ENCODE results near the gene TMEM190.
"Not testable (repeated sequence)": the region's sequence is repeated elsewhere in the genome, so short reads cannot be mapped to it uniquely, and the experiment has no call there.

Gene TMEM190

GRCh38 chr19:55376241-55376933, at the start of gene TMEM190:
Gene TMEM190, plus strand, starts transcription at chr19:55376826. Its CDS starts 28 bp downstream, at chr19:55376854.
- no peak for TF ChIP-seq CTCF (IDR thresholded peaks at IDR 0.05; ENCODE audit: low read depth, low read length)
- no peak for DNase-seq (ENCODE audit: low read depth, low spot score)
- H3K4me3 ChIP-seq (ENCODE audit: low read depth, low read length), result no peak within 1 kb of the TSS
- in situ Hi-C loops (cut with HindIII; ENCODE audit: low sequenced_read_pairs), result no loop called here

- DNase-seq (ENCODE audit: low read depth, low spot score); in situ Hi-C loops (cut with HindIII; ENCODE audit: low sequenced_read_pairs); H3K4me3 ChIP-seq (ENCODE audit: low read depth, low read length): not testable (repeated sequence)
These were observed 47.8 kb upstream of the TMEM190 start for GRCh38 chr19:55328774-55329318.

GRCh38 chr19:55329791-55330190, 46.8 kb upstream of the TMEM190 start:
- H3K4me3 ChIP-seq (ENCODE audit: low read depth, low read length); in situ Hi-C loops (cut with HindIII; ENCODE audit: low sequenced_read_pairs); DNase-seq (ENCODE audit: low read depth, low spot score): not testable (repeated sequence)

GRCh38 chr19:55333870-55334269, 42.8 kb upstream of the TMEM190 start:
- in situ Hi-C loops (cut with HindIII; ENCODE audit: low sequenced_read_pairs), result no loop called here
- no peak for DNase-seq (ENCODE audit: low read depth, low spot score)
- no peak overlapping the region for H3K4me3 ChIP-seq (ENCODE audit: low read depth, low read length)
- TF ChIP-seq CTCF (IDR thresholded peaks at IDR 0.05; ENCODE audit: low read depth, low read length), result no peak

- no peak for DNase-seq (ENCODE audit: low read depth, low spot score)
- in situ Hi-C loops (cut with HindIII; ENCODE audit: low sequenced_read_pairs), result no loop called here
These were observed 40.5 kb upstream of the TMEM190 start for GRCh38 chr19:55336101-55336500.

GRCh38 chr19:55339105-55339888, 37.3 kb upstream of the TMEM190 start, which contains the start of gene KMT5C:
Gene KMT5C, plus strand, starts transcription at chr19:55339876. Its CDS starts 2,061 bp downstream, at chr19:55341937.
- DNase-seq (ENCODE audit: low read depth, low spot score), result peak; percentile 100
- peak within 1 kb of the TSS; percentile 73 for H3K4me3 ChIP-seq (ENCODE audit: low read depth, low read length)
- peak; percentile 34 for TF ChIP-seq CTCF (IDR thresholded peaks at IDR 0.05; ENCODE audit: low read depth, low read length)
- in situ Hi-C loops (cut with HindIII; ENCODE audit: low sequenced_read_pairs), result no loop called here

More at GRCh38 chr19:55336101-55336500, 40.5 kb upstream of the TMEM190 start:
- no peak overlapping the region for H3K4me3 ChIP-seq (ENCODE audit: low read depth, low read length)
- TF ChIP-seq CTCF (IDR thresholded peaks at IDR 0.05; ENCODE audit: low read depth, low read length), result no peak

GRCh38 chr19:55339889-55340783, 36.5 kb upstream of the TMEM190 start:
- in situ Hi-C loops (cut with HindIII; ENCODE audit: low sequenced_read_pairs), result no loop called here
- TF ChIP-seq CTCF (IDR thresholded peaks at IDR 0.05; ENCODE audit: low read depth, low read length), result no peak
- DNase-seq (ENCODE audit: low read depth, low spot score), result no peak
- peak overlapping the region; percentile 73 for H3K4me3 ChIP-seq (ENCODE audit: low read depth, low read length)

Data from astrocyte of the spinal cord (primary cell).